ENCODE measurements around the gene SEMA3B.

Gene SEMA3B

DNA sequence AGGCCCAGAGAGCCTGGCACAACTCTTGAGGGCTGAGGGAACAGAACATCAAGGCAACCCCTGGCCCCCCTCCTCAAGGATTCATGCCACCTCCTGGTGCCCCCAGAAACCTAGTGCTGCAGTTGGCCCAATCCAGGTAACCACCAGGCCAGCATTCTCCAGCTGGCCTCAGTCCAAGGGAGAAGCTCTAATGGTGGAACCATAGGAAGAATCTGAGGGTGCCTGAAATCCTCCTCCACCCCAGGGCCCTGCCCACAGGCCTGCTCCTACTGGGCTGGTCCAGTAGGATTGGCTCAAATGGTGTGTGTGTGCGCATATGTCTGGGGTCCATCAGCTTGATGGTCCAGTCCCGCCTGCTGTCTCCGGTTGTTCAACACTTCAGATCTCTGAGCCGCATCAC lies 45.9 kb downstream of the SEMA3B start:
- Mint-ChIP-seq H3K9me3 (no peaks in the 10 kb centered on the region), H3K4me3 (no peak overlapping the region), H3K4me1 (ENCODE audit: low read depth) (peaks cover 33% of the 10 kb centered on the region), H3K27me3 (no peaks in the 10 kb centered on the region), H3K27ac (no peak overlapping the region), H3K36me3 (ENCODE audit: low read depth) (peaks cover 30% of the 10 kb centered on the region)
- DNase-seq, result no peak

DNA sequence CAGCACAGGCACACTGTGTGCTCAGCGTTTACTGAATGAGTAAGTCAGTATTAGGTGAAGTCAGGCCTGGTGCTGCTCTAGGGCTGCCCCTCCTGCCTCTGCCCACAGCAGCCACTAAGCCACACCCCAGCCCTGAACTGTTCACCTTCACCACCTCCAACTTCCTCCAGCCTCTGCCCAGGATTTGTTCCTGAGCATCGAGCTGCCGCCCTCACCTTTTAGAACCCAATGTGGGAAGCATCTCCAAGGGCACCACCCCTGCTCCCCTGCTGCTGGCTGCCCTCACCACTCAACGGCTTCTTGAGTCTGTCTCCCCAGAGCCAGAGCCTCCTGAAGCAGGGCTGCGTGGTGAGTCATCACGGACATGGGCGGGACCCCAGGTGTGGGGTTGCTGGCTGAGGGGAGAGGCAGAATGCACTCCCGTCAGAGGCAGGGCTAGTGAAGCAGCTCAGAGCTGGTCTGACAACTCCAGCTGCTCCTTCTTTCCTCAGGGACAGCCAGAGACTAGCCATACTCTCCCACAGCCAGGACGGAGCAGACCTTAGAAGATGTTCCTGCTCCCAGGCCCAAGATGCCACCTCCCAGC lies 47.8 kb downstream of the SEMA3B start:
- H3K4me3 Mint-ChIP-seq, result no peak overlapping the region
- no peaks in the 10 kb centered on the region for H3K27me3 Mint-ChIP-seq
- H3K27ac Mint-ChIP-seq, result peak overlapping the region; percentile 80
- peak; percentile 74 for DNase-seq
- H3K4me1 Mint-ChIP-seq (ENCODE audit: low read depth), result peaks cover 42% of the 10 kb centered on the region
- H3K36me3 Mint-ChIP-seq (ENCODE audit: low read depth), result peaks cover 34% of the 10 kb centered on the region
- H3K9me3 Mint-ChIP-seq, result no peaks in the 10 kb centered on the region

DNA sequence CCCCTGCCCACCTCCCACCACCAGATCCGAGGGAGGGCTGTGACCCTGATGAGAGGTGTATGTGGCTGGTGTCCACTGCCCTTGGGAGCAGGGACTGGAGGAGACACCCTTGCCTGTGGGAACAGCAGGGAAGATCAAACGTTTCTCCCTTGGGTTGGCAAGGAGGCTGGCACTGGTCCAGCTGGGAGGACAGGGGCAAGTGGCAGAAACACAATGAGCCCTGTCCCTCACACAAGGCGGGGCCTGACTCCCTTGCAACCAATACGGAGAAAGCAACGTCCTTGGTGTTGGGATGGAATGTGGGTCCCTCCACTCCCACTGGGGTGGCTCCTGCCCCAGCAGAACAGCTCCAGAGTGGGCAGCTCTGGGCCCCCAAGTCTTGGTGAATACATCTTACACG lies 48.4 kb downstream of the SEMA3B start:
- Mint-ChIP-seq H3K4me3 (no peak overlapping the region), H3K27me3 (no peaks in the 10 kb centered on the region), H3K36me3 (ENCODE audit: low read depth) (peaks cover 34% of the 10 kb centered on the region), H3K27ac (no peak overlapping the region), H3K9me3 (no peaks in the 10 kb centered on the region), H3K4me1 (ENCODE audit: low read depth) (peaks cover 46% of the 10 kb centered on the region)
- no peak for DNase-seq

DNA sequence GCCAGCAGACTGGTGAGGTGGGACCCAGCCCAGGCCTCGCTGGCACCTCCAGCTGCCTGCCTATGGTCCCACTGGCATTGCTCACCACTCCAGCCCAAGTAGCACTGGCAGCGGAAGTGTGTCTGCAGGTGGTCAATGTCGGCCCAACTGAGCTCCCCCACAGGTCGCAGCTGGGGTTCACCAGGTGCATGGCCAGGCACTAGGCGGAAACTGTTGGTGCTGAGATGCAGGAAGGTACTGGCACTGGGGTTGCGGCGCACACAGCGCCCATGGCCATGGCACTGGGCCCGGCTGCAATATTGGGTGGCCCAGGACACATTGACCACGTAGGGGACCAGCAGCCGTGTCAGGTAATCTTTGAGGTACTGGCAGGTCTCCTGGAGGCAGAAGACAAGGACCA lies 49.2 kb downstream of the SEMA3B start:
- H3K4me1 Mint-ChIP-seq (ENCODE audit: low read depth), result peaks cover 48% of the 10 kb centered on the region
- DNase-seq, result no peak
- H3K36me3 Mint-ChIP-seq (ENCODE audit: low read depth), result peaks cover 34% of the 10 kb centered on the region
- no peaks in the 10 kb centered on the region for H3K9me3 Mint-ChIP-seq
- no peaks in the 10 kb centered on the region for H3K27me3 Mint-ChIP-seq
- H3K4me3 Mint-ChIP-seq, result no peak overlapping the region
- no peak overlapping the region for H3K27ac Mint-ChIP-seq

DNA sequence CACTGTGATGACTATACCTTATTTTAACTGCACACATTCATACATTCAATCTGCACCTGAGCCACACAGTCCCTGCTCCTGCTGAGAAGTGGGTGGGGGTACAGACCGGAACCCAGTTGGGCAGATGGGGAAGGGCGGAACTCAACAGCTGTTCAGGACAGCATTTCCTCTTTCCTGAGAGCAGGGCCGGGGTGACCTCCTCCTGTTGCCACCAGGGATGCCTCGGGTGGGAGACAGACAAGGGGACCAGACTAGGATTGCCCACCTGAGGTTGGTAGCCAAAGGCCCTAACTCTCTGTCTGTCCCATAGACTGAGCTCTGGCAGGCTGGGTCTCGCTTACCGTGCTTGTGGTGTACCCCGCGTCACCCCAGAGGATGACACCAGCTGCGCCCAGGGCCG lies 49.7 kb downstream of the SEMA3B start:
- DNase-seq, result no peak
- Mint-ChIP-seq H3K27ac (peak overlapping the region; percentile 22), H3K36me3 (ENCODE audit: low read depth) (peaks cover 35% of the 10 kb centered on the region), H3K27me3 (no peaks in the 10 kb centered on the region), H3K9me3 (no peaks in the 10 kb centered on the region), H3K4me3 (no peak overlapping the region), H3K4me1 (ENCODE audit: low read depth) (peaks cover 48% of the 10 kb centered on the region)

DNA sequence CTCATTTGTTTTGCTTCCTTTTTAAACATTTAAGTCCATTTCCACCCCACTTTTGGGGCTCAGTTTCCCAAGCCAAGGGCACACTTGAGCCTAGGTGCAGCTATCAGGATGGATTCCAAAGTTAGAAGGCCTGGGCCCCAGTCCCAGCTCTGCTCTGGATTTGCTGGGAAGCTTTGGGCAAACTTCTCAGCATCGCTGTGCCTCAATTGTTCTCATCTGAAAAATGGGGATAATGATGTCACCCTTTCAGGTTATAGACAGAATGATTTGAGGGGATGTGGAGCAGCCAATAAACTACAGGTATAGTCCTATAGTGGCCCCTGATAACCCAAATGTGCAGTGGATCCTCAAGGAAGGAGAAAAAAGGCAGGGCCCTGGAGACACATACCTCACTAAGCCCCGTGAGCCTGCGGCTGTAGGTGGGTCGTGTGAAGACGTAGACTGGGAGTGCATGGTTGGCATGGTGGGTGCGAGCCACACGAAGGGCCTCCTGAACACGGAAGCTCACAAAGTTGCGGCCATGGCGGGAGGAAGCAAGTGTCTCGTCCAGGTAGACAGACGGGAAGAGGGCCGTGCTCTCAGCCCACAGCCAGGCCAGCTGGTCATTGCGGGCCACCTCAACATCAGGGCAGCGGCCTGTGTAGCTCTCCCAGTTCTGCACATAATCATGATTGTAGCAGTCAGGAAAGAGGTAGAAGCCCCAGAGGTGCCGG lies 50.4 kb downstream of the SEMA3B start:
- Mint-ChIP-seq H3K36me3 (ENCODE audit: low read depth) (peaks cover 42% of the 10 kb centered on the region), H3K4me3 (no peak overlapping the region), H3K27ac (no peak overlapping the region), H3K4me1 (ENCODE audit: low read depth) (peaks cover 48% of the 10 kb centered on the region), H3K27me3 (no peaks in the 10 kb centered on the region), H3K9me3 (no peaks in the 10 kb centered on the region)
- no peak for DNase-seq

DNA sequence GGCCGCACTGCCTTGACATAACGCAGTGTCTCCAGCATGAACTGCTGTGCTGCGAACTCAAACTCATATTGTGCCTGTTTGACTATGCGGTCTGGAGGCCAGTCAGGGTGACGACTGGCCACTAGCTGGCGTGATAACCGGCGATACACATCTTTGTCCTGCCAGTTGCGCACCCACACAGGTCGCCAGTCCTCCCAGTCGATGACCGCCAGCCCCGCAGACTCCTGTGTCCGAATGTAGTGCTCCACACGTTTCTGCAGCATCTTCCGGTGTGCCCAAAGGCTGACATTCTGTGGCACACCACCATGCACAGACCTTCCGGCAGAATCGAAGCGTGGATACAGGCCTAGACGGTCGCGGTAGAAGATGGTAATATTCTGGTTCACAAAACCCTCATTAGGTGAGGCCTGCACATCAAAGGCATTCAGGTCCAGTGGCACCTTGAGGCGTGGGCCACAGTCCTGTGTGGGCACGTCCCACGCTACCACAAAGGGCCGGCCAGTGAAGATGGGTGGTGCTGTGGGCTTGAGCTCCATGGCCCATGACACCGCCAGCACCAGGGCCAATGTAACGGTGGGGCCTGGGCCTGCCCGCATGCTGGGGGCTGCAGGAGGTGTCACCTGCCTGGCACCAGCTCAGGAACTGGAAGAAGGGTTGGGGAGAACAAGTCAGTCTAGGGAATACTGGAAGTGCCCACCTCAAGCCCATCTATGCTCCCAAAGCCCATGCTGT lies 51.1 kb downstream of the SEMA3B start:
- Mint-ChIP-seq H3K36me3 (ENCODE audit: low read depth) (peaks cover 49% of the 10 kb centered on the region), H3K27ac (peak overlapping the region; percentile 57), H3K4me1 (ENCODE audit: low read depth) (peaks cover 53% of the 10 kb centered on the region), H3K9me3 (no peaks in the 10 kb centered on the region), H3K27me3 (no peaks in the 10 kb centered on the region), H3K4me3 (peak overlapping the region; percentile 88)
- no peak for DNase-seq

DNA sequence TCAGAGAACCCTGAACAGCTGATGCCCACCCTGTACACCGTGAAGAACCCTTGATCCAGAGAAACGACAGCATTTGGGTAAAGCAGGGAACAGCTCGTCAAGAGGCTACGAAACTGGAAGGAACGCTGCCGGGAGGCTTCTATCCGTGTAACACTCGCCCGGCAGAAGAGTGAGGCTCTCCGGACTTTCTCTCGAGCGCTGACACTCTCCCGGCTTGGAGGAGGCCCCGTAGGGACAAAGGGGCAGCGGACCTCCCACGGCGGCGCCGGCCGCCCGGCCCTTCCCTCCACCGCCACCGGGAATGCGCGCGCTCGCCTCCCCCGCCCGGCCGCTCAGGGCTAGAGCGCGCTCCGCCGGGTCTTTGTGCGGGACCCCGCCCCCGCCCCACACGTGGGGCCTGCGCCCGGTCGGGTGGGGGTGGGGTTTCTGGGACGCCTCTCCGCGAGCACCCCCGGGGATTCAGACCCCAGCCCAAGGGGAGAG lies 51.9 kb downstream of the SEMA3B start:
- Mint-ChIP-seq H3K4me3 (peak overlapping the region; percentile 88), H3K36me3 (ENCODE audit: low read depth) (peaks cover 57% of the 10 kb centered on the region), H3K4me1 (ENCODE audit: low read depth) (peaks cover 50% of the 10 kb centered on the region), H3K9me3 (no peaks in the 10 kb centered on the region), H3K27me3 (no peaks in the 10 kb centered on the region), H3K27ac (peak overlapping the region; percentile 87)
- DNase-seq, result no peak

DNA sequence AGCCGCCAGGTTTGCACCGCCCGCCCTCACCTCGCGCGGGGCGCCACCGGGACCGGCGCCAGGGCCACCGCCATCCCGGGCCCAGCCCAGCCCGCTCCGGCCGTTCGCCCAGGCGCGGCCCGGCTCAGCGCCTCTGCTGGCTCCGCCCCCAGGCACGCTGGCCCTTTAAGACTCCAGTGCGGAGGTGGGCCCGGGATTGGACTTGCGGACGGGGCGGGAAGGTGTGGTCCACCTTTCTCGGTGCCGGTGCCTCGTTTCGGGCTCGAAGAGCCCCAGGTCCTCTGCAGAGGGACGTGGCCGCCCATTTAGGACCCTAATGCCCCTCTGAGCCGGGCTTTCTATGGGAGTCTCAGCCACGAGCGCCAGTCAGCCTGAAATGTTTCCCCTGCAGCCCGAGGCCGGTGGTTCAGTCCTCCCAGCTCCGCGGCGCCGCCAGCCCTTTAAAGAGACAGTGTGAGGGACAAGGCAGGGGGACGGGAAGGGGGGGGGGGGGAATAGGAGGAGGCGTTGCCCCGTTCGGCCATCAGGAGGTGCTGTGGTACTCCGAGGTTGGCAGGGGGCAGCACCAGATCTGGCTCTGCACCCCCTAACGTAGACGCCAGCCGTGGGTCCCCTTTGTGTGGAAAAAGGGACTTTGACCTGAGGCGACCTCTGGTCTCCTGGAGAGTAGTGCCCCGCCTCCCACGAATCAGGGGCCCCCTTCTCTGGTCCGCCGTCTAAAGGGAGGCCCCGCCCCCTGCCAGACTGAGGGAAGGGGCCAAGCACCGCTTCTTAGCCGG lies 52.6 kb downstream of the SEMA3B start:
- Mint-ChIP-seq H3K4me3 (peak overlapping the region; percentile 83), H3K27ac (peak overlapping the region; percentile 98), H3K27me3 (no peaks in the 10 kb centered on the region), H3K4me1 (ENCODE audit: low read depth) (peaks cover 50% of the 10 kb centered on the region), H3K9me3 (no peaks in the 10 kb centered on the region), H3K36me3 (ENCODE audit: low read depth) (peaks cover 59% of the 10 kb centered on the region)
- DNase-seq, result peak; percentile 94

DNA sequence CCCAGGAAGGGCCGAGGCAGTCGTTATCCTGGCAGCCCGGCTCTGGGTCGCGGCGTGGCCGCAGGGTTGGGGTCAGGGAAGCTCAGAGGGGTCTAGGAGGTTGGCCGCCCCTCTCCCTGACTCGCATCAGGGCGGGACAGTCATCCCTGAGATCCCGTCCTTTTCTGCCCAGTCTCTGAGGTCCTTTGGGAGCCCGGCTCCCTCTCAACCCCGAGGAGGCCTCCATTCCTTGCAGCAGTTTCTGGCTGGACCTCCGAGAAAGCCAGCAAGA lies 53.1 kb downstream of the SEMA3B start:
- Mint-ChIP-seq H3K9me3 (no peaks in the 10 kb centered on the region), H3K27me3 (no peaks in the 10 kb centered on the region), H3K27ac (peak overlapping the region; percentile 98), H3K36me3 (ENCODE audit: low read depth) (peaks cover 61% of the 10 kb centered on the region), H3K4me3 (peak overlapping the region; percentile 83), H3K4me1 (ENCODE audit: low read depth) (peaks cover 49% of the 10 kb centered on the region)
- no peak for DNase-seq

DNA sequence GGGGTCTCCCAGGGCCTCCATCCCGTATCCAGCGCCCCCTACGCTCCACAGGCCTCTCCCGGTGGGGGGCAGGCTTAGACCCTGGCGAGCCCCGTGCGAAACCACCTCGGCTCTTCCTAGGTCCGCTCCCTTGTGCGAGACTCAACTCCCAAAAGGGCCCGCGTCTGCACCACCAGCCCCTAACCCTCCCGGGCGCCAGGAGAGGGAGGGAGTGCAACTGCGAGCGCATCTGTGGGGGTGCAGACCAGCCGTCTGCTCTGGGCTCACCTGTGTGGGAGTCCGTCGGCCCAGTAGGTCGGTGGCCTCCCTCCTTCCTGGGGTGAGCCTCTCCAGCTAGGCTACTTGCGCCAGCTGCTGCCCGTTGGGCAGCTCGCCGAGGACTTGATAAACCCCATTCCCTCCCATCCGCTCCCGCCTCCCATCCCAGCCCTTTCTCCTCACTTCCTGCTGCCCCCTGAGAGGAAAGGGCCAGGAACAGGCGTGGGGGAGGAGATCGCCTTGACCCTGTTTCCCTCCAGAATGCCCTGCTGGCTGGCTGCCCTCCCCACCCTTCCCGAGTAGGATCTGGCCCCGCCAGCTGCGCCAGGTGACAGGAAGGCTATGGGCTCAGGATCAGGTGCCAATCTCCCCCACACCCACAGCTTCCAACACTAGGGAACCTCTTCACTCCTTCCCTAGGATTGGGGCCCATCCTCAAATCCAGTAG lies 53.6 kb downstream of the SEMA3B start, which contains the start of gene HYAL2:
TSS of gene HYAL2 (minus strand) at position 360 of the 706 bp plus-strand sequence. CDS start 2,256 bp downstream, outside the sequence.
- DNase-seq, result no peak
- Mint-ChIP-seq H3K9me3 (no peaks in the 10 kb centered on the region), H3K36me3 (ENCODE audit: low read depth) (peaks cover 62% of the 10 kb centered on the region), H3K4me3 (peak within 1 kb of the TSS; percentile 83), H3K27ac (peak within 1 kb of the TSS; percentile 98), H3K4me1 (ENCODE audit: low read depth) (peaks cover 48% of the 10 kb centered on the region), H3K27me3 (no peaks in the 10 kb centered on the region)

DNA sequence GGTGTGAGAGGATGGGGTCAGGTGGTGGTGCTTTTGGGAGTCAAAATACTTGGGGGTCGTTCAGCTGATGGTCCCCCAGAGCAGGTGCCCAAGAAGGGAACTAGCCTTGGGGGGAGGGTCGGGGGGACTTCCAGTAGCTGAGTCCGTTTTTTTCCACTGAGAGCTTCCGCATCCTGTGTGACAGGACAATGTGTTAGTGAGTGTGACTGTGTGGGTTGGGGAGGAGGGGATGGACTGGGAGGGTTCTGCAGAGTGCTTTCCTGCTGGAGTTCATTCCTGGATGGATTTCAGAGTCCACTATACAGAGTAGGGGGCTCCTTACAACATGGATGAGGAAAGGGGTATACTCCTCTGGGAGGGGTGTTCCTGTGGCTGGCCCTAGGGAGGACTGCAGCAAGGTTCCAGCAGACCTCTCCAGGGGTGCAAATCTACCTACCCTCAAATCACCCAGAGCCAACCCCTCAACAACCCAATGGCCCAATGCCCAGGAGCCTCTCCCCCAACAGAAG lies 54.2 kb downstream of the SEMA3B start:
- DNase-seq, result no peak
- no peak overlapping the region for H3K4me3 Mint-ChIP-seq
- H3K4me1 Mint-ChIP-seq (ENCODE audit: low read depth), result peaks cover 49% of the 10 kb centered on the region
- H3K36me3 Mint-ChIP-seq (ENCODE audit: low read depth), result peaks cover 60% of the 10 kb centered on the region
- no peaks in the 10 kb centered on the region for H3K27me3 Mint-ChIP-seq
- H3K9me3 Mint-ChIP-seq, result no peaks in the 10 kb centered on the region
- peak overlapping the region; percentile 71 for H3K27ac Mint-ChIP-seq

DNA sequence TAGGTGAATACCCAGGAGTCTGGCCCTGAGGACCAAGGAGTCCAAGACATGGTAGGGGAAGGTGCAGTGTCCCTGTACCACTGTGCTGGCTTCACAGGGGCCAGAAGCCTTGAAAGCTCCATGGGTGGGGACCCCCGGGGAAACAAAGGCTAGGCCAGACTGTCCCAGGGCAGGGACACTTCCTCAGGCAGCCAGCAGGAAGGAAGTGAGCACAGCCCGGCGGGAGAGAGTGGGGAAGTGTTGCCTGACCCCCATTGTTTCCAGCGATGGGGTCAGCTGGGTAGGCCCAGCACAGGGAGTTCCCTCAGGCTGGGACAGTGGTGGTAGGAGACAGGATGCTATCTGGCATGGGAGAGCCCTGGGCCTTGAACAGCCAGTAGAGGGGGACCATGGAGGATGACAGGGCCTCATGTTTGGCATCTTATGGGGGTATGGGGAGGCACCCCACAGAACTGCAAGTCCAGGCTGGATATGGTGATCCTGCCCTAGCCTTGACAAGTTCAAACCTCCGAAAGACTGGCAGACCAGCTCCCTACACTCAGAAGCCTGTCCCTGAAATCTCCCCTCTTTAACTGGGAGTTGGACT lies 54.8 kb downstream of the SEMA3B start:
- no peak overlapping the region for H3K4me3 Mint-ChIP-seq
- no peaks in the 10 kb centered on the region for H3K9me3 Mint-ChIP-seq
- no peak for DNase-seq
- H3K4me1 Mint-ChIP-seq (ENCODE audit: low read depth), result peaks cover 49% of the 10 kb centered on the region
- peak overlapping the region; percentile 71 for H3K27ac Mint-ChIP-seq
- H3K27me3 Mint-ChIP-seq, result no peaks in the 10 kb centered on the region
- peaks cover 60% of the 10 kb centered on the region for H3K36me3 Mint-ChIP-seq (ENCODE audit: low read depth)
